Panc1 (cell line): ENCODE data around the gene ZBTB4. TPM values are rescaled to one million over a fixed set of nuclear protein-coding genes. Genes with fewer than 3 reads are reported as not detected.

ENCODE experiments used
- ATAC-seq: fragments of 200-7000 bp; cut with Tn5 transposase; 2 replicates; pipeline ENCODE4 v1.9.1; 2020; ENCODE audit warnings: mild to moderate bottlenecking, moderate library complexity
- BruUV-seq: library from RNA; stranded (reverse); fragments of 400-500 nt; replicated peaks from 2 replicates; lab custom pipeline; 2021; lab: Mats Ljungman, UMichigan
- CTCF ChIA-PET: fragments of 300-600 bp; sonication (Branson Sonifier 250); formaldehyde crosslinking; loops from one replicate; lab custom pipeline; 2022; ENCODE audit warnings: antibody characterized with exemption; lab: Charles Lee
- POLR2A ChIA-PET: fragments of 300-600 bp; sonication (Branson Sonifier 250); formaldehyde crosslinking; loops from one replicate; lab custom pipeline; 2022; ENCODE audit warnings: antibody characterized with exemption; lab: Charles Lee
- DNase-seq: peaks from one replicate; pipeline ENCODE4 v3.0.0-alpha.2; 2010; ENCODE audit warnings: low read depth, low spot score
- H3K27ac ChIP-seq: 2 replicates; pipeline ENCODE4 v1.5.1; 2011; ENCODE audit warnings: mild to moderate bottlenecking, low read length, inconsistent platforms
- H3K27me3 ChIP-seq: fragments of 200-500 bp; sonication (Bioruptor generic); 2 replicates; pipeline ENCODE4 v1.6.0; 2014; ENCODE audit warnings: low read length, inconsistent platforms; ENCODE audit not compliant: control insufficient read depth, insufficient read depth
- H3K36me3 ChIP-seq: fragments of 200-500 bp; sonication (Bioruptor generic); 2 replicates; pipeline ENCODE4 v1.5.1; 2014; ENCODE audit warnings: inconsistent platforms, mild to moderate bottlenecking, low read length, moderate library complexity; ENCODE audit not compliant: control insufficient read depth, insufficient read depth
- H3K4me1 ChIP-seq: 2 replicates; pipeline ENCODE4 v1.5.1; 2011; ENCODE audit warnings: inconsistent platforms, mild to moderate bottlenecking, low read length, moderate library complexity; ENCODE audit not compliant: control insufficient read depth, insufficient read depth
- H3K4me3 ChIP-seq, 2 experiments: 2 replicates each; pipeline ENCODE4 v1.5.1; 2011 to 2012; ENCODE audit warnings: low read depth in 2 of 2, low read length in 2 of 2, mild to moderate bottlenecking in 2 of 2, inconsistent platforms in 1 of 2, moderate library complexity in 1 of 2
- H3K9me3 ChIP-seq: fragments of 200-500 bp; sonication (Bioruptor generic); 2 replicates; pipeline ENCODE4 v1.5.1; 2014; ENCODE audit warnings: low read depth, mild to moderate bottlenecking, inconsistent platforms, low read length, moderate library complexity; ENCODE audit not compliant: control insufficient read depth, insufficient read depth
- POLR2AphosphoS5 ChIP-seq: IDR thresholded peaks from 2 replicates; pipeline ENCODE4 v1.6.1; 2012; ENCODE audit warnings: mild to moderate bottlenecking, low read depth, low read length, moderate library complexity
- SIN3A ChIP-seq: IDR thresholded peaks from 2 replicates; pipeline ENCODE4 v1.6.1; 2012; ENCODE audit warnings: low read depth, mild to moderate bottlenecking, low read length, moderate library complexity, borderline replicate concordance; ENCODE audit not compliant: insufficient read depth
- TCF7L2 ChIP-seq: IDR thresholded peaks from 2 replicates; pipeline ENCODE4 v1.6.1; 2011; ENCODE audit warnings: mild to moderate bottlenecking, low read depth, low read length, inconsistent platforms
- in situ Hi-C: cut with HindIII; loops from 2 replicates; pipeline ENCODE4 v1.10.0; 2016; ENCODE audit warnings: low sequenced_read_pairs, low pct_unique_long_range_greater_than_20kb
- intact Hi-C: fragments of 100-400 bp; cut with micrococcal nuclease; formaldehyde crosslinking; loops from one replicate; pipeline ENCODE4 v1.10.0; 2022; ENCODE audit not compliant: unreplicated experiment
- total RNA-seq: library from RNA; stranded (reverse); gene quantifications from one replicate; pipeline ENCODE4 v1.2.1, GENCODE V29; 2021; ENCODE audit not compliant: unreplicated experiment
- TF ChIP-seq, protein P1 (sequence below): fragments of 450-650 bp; IDR thresholded peaks from 2 replicates; pipeline ENCODE4 v1.5.1; 2017; ENCODE audit warnings: mild to moderate bottlenecking
- TF ChIP-seq, protein P2 (sequence below), 2 experiments: IDR thresholded peaks; 2 replicates each; pipeline ENCODE4 v1.6.1; 2011 to 2012; ENCODE audit warnings: low read depth in 2 of 2, control low read depth in 1 of 2, low read length in 1 of 2, mild to moderate bottlenecking in 1 of 2, moderate library complexity in 1 of 2; ENCODE audit not compliant: insufficient read depth in 1 of 2

The ZBTB4 gene
- total RNA-seq, 1 experiment from 2014 or later = 24.9 TPM

DNA sequence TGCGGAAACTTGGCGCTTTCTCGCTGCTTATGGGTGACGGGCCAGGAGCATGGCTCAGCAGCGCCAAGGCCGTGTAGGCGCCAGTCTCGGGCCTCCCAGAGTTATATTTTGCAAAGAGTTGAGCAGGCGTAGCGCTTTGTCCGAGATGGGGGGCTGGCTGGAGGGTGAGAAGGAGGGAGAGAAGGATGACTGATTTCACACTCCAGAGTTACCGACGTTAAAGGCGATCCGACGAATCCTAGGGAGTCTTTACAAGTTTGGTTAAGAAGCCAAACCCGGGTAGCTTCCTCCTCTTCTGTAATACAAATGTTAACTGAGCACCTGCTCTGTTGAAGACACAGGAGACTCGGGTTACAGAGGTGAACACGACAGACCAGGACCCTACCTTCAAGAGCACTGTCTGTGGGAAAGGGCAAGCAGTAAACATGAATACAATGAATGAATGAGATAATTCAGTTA, 5.5 kb upstream of the ZBTB4 start:
- no peaks in the 10 kb centered on the region for H3K9me3 ChIP-seq
- in situ Hi-C loops = no loop called here
- BruUV-seq = no TSS peak
- no peaks in the 10 kb centered on the region for H3K27me3 ChIP-seq
- no peak for TF ChIP-seq TCF7L2
- TF ChIP-seq, protein P1, sequence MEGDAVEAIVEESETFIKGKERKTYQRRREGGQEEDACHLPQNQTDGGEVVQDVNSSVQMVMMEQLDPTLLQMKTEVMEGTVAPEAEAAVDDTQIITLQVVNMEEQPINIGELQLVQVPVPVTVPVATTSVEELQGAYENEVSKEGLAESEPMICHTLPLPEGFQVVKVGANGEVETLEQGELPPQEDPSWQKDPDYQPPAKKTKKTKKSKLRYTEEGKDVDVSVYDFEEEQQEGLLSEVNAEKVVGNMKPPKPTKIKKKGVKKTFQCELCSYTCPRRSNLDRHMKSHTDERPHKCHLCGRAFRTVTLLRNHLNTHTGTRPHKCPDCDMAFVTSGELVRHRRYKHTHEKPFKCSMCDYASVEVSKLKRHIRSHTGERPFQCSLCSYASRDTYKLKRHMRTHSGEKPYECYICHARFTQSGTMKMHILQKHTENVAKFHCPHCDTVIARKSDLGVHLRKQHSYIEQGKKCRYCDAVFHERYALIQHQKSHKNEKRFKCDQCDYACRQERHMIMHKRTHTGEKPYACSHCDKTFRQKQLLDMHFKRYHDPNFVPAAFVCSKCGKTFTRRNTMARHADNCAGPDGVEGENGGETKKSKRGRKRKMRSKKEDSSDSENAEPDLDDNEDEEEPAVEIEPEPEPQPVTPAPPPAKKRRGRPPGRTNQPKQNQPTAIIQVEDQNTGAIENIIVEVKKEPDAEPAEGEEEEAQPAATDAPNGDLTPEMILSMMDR = no peak
- no peak for TF ChIP-seq SIN3A
- no peak for TF ChIP-seq POLR2AphosphoS5
- TF ChIP-seq, protein P2, sequence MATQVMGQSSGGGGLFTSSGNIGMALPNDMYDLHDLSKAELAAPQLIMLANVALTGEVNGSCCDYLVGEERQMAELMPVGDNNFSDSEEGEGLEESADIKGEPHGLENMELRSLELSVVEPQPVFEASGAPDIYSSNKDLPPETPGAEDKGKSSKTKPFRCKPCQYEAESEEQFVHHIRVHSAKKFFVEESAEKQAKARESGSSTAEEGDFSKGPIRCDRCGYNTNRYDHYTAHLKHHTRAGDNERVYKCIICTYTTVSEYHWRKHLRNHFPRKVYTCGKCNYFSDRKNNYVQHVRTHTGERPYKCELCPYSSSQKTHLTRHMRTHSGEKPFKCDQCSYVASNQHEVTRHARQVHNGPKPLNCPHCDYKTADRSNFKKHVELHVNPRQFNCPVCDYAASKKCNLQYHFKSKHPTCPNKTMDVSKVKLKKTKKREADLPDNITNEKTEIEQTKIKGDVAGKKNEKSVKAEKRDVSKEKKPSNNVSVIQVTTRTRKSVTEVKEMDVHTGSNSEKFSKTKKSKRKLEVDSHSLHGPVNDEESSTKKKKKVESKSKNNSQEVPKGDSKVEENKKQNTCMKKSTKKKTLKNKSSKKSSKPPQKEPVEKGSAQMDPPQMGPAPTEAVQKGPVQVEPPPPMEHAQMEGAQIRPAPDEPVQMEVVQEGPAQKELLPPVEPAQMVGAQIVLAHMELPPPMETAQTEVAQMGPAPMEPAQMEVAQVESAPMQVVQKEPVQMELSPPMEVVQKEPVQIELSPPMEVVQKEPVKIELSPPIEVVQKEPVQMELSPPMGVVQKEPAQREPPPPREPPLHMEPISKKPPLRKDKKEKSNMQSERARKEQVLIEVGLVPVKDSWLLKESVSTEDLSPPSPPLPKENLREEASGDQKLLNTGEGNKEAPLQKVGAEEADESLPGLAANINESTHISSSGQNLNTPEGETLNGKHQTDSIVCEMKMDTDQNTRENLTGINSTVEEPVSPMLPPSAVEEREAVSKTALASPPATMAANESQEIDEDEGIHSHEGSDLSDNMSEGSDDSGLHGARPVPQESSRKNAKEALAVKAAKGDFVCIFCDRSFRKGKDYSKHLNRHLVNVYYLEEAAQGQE (IDR thresholded peaks at IDR 0.05; ENCODE audit: insufficient read depth in 1 of 2, low read depth in 2 of 2, low read length in 1 of 2) = no peak
- no peak for DNase-seq
- POLR2A ChIA-PET = interaction anchor here (0.7 to 1.0 kb wide), 2 partner anchors 81 to 513 kb away, joined by 3 to 11 read pairs; partner anchors contain the start of gene TMEM256
- no peak for ATAC-seq
- H3K36me3 ChIP-seq = no peaks in the 10 kb centered on the region; the same call in 1 of the 2 replicates
- peak overlapping the region; percentile 91 to 95 for H3K4me3 ChIP-seq
- CTCF ChIA-PET = no interaction called here
- intact Hi-C loops = no loop called here
- peaks cover 35% of the 10 kb centered on the region for H3K4me1 ChIP-seq
- H3K27ac ChIP-seq = peak overlapping the region; percentile 99

GRCh38 chr17:7484067-7484918, 4.9 kb upstream of the ZBTB4 start, which contains the start of gene POLR2A:
Gene POLR2A (plus strand): TSS chr17:7484366.
- no peaks in the 10 kb centered on the region; the same call in 1 of the 2 replicates for H3K36me3 ChIP-seq
- H3K4me1 ChIP-seq = peaks cover 35% of the 10 kb centered on the region
- ChIA-PET CTCF (no interaction called here), POLR2A (interaction anchor here (0.6 to 1.0 kb wide), 7 partner anchors 28 to 448 kb away, joined by 3 to 9 read pairs (median 3); partner anchors contain the start of genes CNTROB, FGF11, TMEM256 and TRAPPC1)
- no peaks in the 10 kb centered on the region for H3K27me3 ChIP-seq
- no TSS peak for BruUV-seq
- peak; percentile 66; the same call in 1 of the 2 replicates for TF ChIP-seq TCF7L2
- peak; percentile 100 for TF ChIP-seq POLR2AphosphoS5
- TF ChIP-seq, protein P1 = no peak
- TF ChIP-seq, protein P2 (IDR thresholded peaks at IDR 0.05; ENCODE audit: insufficient read depth in 1 of 2, low read depth in 2 of 2, low read length in 1 of 2) = no peak; a peak in 1 of 4 replicates
- TF ChIP-seq SIN3A = peak; percentile 86
- H3K9me3 ChIP-seq = no peaks in the 10 kb centered on the region
- in situ Hi-C loops (no loop called here), intact Hi-C loops (no loop called here)
- DNase-seq (peak; percentile 92), ATAC-seq (peak; percentile 82)
- peak within 1 kb of the TSS; percentile 91 to 95 for H3K4me3 ChIP-seq
- peak within 1 kb of the TSS; percentile 99 for H3K27ac ChIP-seq
